Keratinocyte (primary cell): ENCODE measurements around the gene STX16. TPM values are rescaled to one million over a fixed set of nuclear protein-coding genes. Genes with fewer than 3 reads are reported as not detected.
A peak's percentile ranks its signal among the peaks of the same experiment; 100 is the strongest.

ENCODE experiments used
- DNase-seq: peaks from one replicate; pipeline ENCODE4 v3.0.0-alpha.2; 2011; ENCODE audit warnings: low read depth, missing footprints, low spot score
- FAIRE-seq: peaks from 2 replicates; lab custom pipeline; 2011; peaks lifted over from hg19 to GRCh38; lab: Jason Lieb, UNC
- H2AFZ ChIP-seq: 2 replicates; pipeline ENCODE4 v1.6.0; 2012; ENCODE audit warnings: low read length, control low read depth, inconsistent platforms; ENCODE audit not compliant: control insufficient read depth
- H3K27ac ChIP-seq: 2 replicates; pipeline ENCODE4 v1.5.1; 2011; ENCODE audit warnings: low read length; ENCODE audit not compliant: control insufficient read depth, insufficient read depth
- H3K27me3 ChIP-seq: 3 replicates; pipeline ENCODE4 v1.6.0; 2011; ENCODE audit warnings: low read length; ENCODE audit not compliant: control insufficient read depth, insufficient read depth; ENCODE audit errors: extremely low read depth
- H3K36me3 ChIP-seq, 2 experiments: 2 replicates in 1 of 2; 3 replicates in 1 of 2; pipeline ENCODE4 v1.5.1; 2011; ENCODE audit warnings: low read length in 2 of 2, mild to moderate bottlenecking in 1 of 2; ENCODE audit not compliant: control insufficient read depth in 2 of 2, insufficient read depth in 2 of 2; ENCODE audit errors: extremely low read depth in 1 of 2
- H3K4me1 ChIP-seq: 3 replicates; pipeline ENCODE4 v1.5.1; 2011; ENCODE audit warnings: low read length; ENCODE audit not compliant: control insufficient read depth, insufficient read depth; ENCODE audit errors: extremely low read depth
- H3K4me2 ChIP-seq: 3 replicates; pipeline ENCODE4 v1.6.0; 2011; ENCODE audit warnings: low read depth, low read length; ENCODE audit not compliant: control insufficient read depth, insufficient read depth; ENCODE audit errors: extremely low read depth
- H3K4me3 ChIP-seq, 3 experiments: fragments of 200-600 bp in 1 of 3; sonication (generic) in 1 of 3; 2 replicates in 2 of 3; 3 replicates in 1 of 3; pipeline ENCODE4 v1.5.1; 2011 to 2016; ENCODE audit warnings: low read length in 3 of 3, mild to moderate bottlenecking in 3 of 3, control low read depth in 2 of 3, inconsistent platforms in 1 of 3, low read depth in 1 of 3, mixed read lengths in 1 of 3, mixed run types in 1 of 3, moderate library complexity in 1 of 3; ENCODE audit not compliant: control insufficient read depth in 2 of 3, insufficient read depth in 2 of 3; ENCODE audit errors: extremely low read depth in 1 of 3
- H3K79me2 ChIP-seq: 2 replicates; pipeline ENCODE4 v1.6.0; 2012; ENCODE audit warnings: low read length; ENCODE audit not compliant: control insufficient read depth, insufficient read depth
- H3K9ac ChIP-seq: 3 replicates; pipeline ENCODE4 v1.6.0; 2011; ENCODE audit warnings: low read length; ENCODE audit not compliant: control insufficient read depth, insufficient read depth; ENCODE audit errors: extremely low read depth
- H3K9me1 ChIP-seq: 3 replicates; pipeline ENCODE4 v1.6.0; 2011; ENCODE audit warnings: low read length; ENCODE audit not compliant: control insufficient read depth, insufficient read depth; ENCODE audit errors: extremely low read depth
- H3K9me3 ChIP-seq: 2 replicates; pipeline ENCODE4 v1.5.1; 2012; ENCODE audit warnings: low read depth, low read length; ENCODE audit not compliant: control insufficient read depth
- H4K20me1 ChIP-seq: 3 replicates; pipeline ENCODE4 v1.6.0; 2011; ENCODE audit warnings: low read length; ENCODE audit not compliant: control insufficient read depth, insufficient read depth; ENCODE audit errors: extremely low read depth
- CTCF ChIP-seq, 3 experiments: IDR thresholded peaks in 1 of 3; conservative IDR thresholded peaks in 1 of 3; optimal IDR thresholded peaks in 1 of 3; 2 replicates in 2 of 3; 3 replicates in 1 of 3; pipeline versions ENCODE3 to v1.5.1; 2011; ENCODE audit warnings: low read length in 3 of 3, mild to moderate bottlenecking in 3 of 3, moderate library complexity in 2 of 3, control low read depth in 1 of 3, inconsistent platforms in 1 of 3; ENCODE audit not compliant: insufficient read depth in 2 of 3; ENCODE audit errors: extremely low read depth in 1 of 3
- EZH2 ChIP-seq: IDR thresholded peaks from one replicate; pipeline ENCODE4 v1.6.1; 2012; ENCODE audit warnings: inconsistent platforms, mild to moderate bottlenecking, low read length, moderate library complexity
- dilution Hi-C: fragments of 300-500 bp; cut with MboI; formaldehyde crosslinking; loops from one replicate; pipeline ENCODE4 v1.7.0; 2020; ENCODE audit warnings: low sequenced_read_pairs; ENCODE audit not compliant: extremely low pct_ligation_motif_present
- polyA plus RNA-seq, 5 experiments: library from polyadenylated mRNA; depleted of rRNA in 3 of 5; stranded (reverse) in 3 of 5; stranded (forward) in 1 of 5; unstranded in 1 of 5; fragments of >200 nt; gene quantifications; 1 replicate in 1 of 5; 2 replicates in 3 of 5; 3 replicates in 1 of 5; pipeline versions ENCODE4 v1.2.1 to v1.2.3, GENCODE V29; 2011 to 2012; ENCODE audit warnings: missing spikeins in 2 of 5, low read depth in 1 of 5, low replicate concordance in 1 of 5

The STX16 gene
- polyA plus RNA-seq, 1 donor (not counting 4 experiments of a cell fraction or from before 2014, with no cell fraction given), result 69.7 TPM

GRCh38 chr20:58695084-58695722 is 44.1 kb downstream of the STX16 start:
- Histone ChIP-seq H2AFZ (no peak overlapping the region), H4K20me1 (no peaks in the 10 kb centered on the region), H3K4me2 (no peak overlapping the region), H3K9me1 (no peaks in the 10 kb centered on the region), H3K36me3 (peaks cover 0 to 9% of the 10 kb centered on the region in 2 experiments), H3K4me1 (peaks cover 10% of the 10 kb centered on the region), H3K9ac (no peak overlapping the region), H3K4me3 (no peak overlapping the region), H3K27ac (no peak overlapping the region), H3K9me3 (no peaks in the 10 kb centered on the region), H3K79me2 (no peaks in the 10 kb centered on the region), H3K27me3 (no peaks in the 10 kb centered on the region)
- DNase-seq (no peak), FAIRE-seq (peak; percentile 60)
- dilution Hi-C loops, result no loop called here
- TF ChIP-seq EZH2, result no peak

- peaks cover 10% of the 10 kb centered on the region for H3K4me1 ChIP-seq
- H3K9me3 ChIP-seq, result no peaks in the 10 kb centered on the region
- H3K27me3 ChIP-seq, result no peaks in the 10 kb centered on the region
- TF ChIP-seq CTCF (optimal IDR thresholded peaks at IDR 0.05 in 1 of 3, IDR thresholded peaks at IDR 0.05 in 1 of 3, conservative IDR thresholded peaks at IDR 0.05 in 1 of 3; ENCODE audit: extremely low read depth in 1 of 3, insufficient read depth in 2 of 3, low read length in 3 of 3) (no peak), EZH2 (no peak)
- H3K9me1 ChIP-seq, result no peaks in the 10 kb centered on the region
- no peak overlapping the region for H2AFZ ChIP-seq
- H3K9ac ChIP-seq, result no peak overlapping the region
- no peak for FAIRE-seq
- no peaks in the 10 kb centered on the region for H4K20me1 ChIP-seq
- no peak for DNase-seq
- dilution Hi-C loops, result no loop called here
- no peak overlapping the region for H3K4me3 ChIP-seq
- no peak overlapping the region for H3K4me2 ChIP-seq
- H3K36me3 ChIP-seq, result peaks cover 0 to 12% of the 10 kb centered on the region in 2 experiments
- H3K27ac ChIP-seq, result no peak overlapping the region
- H3K79me2 ChIP-seq, result no peaks in the 10 kb centered on the region
Observed at GRCh38 chr20:58695895-58696375, 44.9 kb downstream of the STX16 start.
